GM21515 (cell line): Measurements from ENCODE around the gene PTPRM.
"Not testable (repeated sequence)": the region's sequence is repeated elsewhere in the genome, so short reads cannot be mapped to it uniquely, and the experiment has no call there.

Experiments used
- ATAC-seq: cut with Tn5 transposase; IDR thresholded peaks from one replicate; pipeline ENCODE4 v1.9.1; 2021; ENCODE audit not compliant: unreplicated experiment

The PTPRM gene

DNA sequence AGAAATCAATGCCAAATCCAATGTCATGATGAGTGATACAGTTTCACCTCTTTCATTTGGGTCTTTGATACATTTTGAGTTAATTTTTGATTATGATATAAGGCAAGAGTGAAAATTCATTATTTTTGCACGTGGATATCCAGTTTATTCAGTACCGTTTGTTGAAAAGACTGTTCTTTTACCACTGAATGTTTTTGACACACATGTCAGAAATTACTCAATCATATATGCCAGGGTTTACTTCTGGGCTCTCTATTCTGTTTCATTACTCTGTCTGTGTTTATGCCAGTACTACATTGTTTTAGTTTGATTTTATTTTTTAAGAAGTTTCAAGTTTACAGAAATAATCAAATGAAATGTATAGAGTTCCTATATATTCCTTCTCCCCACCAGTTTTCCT, 154.4 kb downstream of the PTPRM start:
- no peak for ATAC-seq

DNA sequence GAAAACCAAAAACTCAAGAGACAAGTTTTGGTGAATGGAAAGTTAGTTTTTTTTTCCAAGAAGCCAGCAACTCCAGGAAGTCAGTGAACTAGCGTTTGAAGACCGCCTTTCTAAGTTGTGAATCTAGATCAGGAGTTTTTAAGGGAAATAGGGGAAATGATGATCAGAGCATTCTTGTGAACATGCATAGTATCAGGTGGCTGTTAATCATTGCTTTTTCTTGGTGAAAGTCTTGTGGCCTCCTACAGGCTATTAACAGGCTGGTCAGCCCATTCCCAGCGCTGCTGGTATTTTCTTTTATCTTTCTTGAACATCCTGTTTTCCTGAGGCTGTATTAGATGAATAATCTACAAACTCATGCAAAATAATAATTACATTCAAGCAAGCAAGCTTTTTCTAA, 155.8 kb downstream of the PTPRM start:
- no peak for ATAC-seq

DNA sequence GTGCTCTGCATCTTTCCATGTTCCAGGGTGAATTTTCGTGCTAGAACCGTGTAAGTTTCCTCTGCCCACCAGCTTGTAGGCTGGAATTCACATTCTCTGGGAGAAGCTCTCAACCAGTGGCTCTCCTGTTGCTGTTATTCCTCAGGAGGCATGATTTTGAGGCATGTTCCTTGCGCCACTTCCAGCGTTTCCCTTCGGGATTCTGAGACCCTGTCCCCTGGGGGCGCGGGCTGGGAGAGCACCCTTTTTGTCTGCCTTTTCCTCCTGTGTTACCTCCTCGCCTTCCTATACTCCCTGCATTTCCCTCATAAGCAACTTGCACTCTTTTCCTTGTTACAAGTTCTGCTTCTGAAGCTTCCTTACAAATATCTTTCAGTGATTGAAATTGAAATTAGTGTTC, 156.4 kb downstream of the PTPRM start:
- ATAC-seq, result no peak

DNA sequence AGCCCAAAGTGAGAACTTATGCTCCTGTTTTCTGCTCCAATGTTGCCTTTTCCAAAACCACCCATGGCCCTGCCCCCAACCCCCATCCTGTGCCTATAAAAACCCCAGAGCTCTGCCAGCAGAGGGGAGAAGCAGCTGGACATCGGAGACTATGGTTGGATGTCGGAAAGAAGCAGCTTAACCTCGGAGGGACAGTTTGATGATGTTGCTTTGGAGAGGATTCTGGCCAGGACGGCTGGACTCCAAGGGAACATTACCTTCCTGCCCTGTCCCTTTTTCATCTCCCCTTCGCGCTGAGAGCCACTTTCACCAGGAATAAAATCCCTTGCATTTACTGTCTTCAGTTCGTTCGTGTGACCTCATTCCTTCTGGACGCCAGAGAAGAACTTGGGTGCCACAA, 158.4 kb downstream of the PTPRM start:
- ATAC-seq, result no peak

DNA sequence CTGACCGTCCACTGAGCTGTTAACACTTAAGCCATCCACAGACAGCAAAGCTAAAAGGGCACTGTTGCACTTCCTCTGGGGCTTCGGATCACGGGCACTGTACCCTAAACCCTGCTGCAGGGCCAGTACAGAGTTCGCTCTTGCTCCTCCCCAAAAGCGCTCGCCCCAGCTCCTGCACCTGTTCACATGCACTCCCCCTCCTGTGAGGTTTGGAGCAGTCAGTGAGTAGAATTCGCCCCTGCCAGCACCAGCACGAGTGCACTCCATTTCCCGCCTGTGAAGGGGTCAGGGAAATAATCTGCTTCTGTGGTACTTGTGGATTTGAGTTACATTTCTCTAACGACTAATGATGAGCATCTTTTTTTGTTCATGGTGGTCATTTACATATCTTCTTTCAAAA, 158.8 kb downstream of the PTPRM start:
- ATAC-seq, result no peak

DNA sequence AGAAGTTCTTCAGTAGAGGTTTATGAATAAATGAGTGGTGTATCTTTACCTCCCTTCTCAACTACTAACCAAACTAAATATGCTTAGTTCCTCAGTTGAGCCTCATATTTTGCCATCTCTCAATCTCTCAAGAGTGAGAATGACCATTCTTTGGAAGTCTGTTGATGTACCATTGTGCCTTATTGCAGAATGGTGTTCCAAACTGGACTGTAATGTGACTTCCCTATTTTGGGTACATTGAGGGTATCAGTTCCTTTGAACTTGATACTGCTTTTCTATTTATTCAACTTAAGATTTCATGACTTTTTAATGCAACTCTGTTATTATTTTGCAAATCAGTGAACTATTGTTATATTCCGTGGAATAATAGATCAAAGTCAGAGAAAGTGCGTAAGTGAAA, 159.4 kb downstream of the PTPRM start:
- no peak for ATAC-seq

DNA sequence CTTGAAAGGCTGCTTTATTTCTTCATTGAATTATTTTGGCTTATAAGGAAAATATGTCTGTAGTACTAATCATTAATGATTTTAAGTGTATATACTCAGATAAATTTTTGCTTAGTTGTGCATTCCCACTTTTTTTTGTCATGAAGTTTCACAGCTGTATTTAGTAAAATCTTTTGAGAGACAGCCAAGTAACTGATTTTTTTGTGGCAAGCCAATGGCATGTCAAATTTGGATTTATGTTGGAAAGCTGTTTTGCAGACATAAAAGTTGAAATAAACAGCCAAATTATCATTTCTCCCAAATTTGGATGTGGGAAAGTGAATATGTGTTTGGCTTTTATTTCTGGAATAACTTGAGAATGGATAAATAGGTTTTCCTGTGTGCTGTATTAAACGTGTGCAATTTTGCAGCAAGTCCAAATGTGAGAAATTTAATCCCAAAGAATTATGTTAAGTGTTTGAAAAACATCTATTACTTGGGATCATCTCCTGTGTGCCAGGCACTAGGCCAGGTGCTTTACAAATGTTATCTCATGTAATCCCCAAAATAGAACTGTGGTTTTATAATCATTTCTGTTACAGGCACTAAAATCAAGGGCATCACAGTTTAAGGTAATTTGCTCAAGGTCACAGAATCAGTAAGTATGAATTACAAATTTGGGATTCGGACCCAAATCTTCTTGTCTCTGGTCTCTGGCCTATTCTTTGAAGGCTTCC, 160.4 kb downstream of the PTPRM start:
- ATAC-seq, result no peak

DNA sequence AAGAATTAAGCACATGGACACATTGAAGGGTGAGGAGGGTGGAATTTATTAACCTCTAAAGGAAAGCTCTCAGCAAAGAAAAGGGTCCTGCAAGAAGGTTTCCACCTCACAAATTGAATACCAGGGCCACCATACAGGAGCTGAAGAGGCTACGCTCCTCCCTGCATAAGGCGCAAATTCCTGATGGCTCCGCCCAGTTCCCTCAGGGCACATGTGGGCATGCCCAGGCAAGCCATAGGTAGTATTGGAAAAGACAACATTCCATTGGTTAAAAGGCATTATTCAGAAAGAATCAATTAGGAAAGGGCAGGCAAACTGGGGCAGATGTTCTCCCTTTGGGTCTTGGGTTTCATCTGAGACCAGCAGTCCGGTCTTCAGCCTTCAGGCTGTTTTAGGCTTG, 161.2 kb downstream of the PTPRM start:
- no peak for ATAC-seq

DNA sequence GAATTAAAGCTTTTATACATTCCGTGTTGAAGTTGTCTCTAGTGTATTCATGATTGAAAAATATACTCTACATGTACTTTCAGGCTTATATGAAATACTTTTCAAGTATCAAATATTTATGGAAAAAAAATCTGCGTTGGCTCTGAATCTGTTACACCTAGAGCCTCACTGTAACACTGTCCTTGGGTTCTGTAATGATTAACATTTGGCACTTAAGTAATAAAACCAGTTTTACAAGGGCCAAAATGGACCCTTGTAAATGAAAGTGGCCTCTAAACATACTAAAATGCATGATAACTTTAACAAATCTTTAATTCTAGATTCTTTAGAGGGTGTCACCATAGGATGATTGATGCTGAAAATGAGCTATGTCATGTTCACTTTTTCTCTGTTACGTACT, 162.8 kb downstream of the PTPRM start:
- ATAC-seq, result no peak

DNA sequence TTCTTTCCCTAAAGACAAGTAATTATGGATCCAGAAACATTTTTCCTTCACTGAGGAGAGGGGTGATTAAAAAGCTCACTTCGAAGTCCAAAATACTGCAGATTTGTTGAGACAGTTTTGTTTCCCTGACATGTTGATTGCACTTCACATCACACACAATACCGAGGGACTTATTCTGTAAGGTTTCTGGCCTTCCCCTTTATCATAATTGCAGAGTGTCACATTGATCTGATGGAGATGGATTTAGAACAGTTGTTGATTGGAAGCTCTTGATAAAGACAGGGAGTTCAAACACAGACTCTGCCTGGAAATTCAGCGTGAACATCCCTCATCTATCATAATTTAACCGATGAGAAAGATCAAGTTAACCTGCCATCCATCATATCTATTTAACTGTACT, 163.6 kb downstream of the PTPRM start:
- no peak for ATAC-seq

DNA sequence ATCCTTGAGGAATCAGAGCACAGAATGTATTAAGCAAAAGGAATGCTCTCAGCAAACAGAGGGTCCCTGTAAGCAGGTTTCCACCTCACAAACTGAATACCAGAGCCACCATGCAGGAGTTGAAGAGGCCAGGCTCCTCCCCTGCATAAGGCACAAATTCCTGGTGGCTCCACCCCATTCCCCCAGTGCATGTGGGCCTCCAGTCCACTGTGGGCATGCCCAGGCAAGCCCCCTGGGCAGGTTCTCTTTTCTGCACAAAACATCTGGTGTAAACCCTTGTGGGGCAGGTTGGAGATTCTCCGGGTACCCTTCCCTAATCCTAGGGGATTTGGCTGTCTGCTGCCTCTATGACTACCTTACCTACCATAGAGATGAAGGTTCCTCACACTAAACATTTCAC, 166.5 kb downstream of the PTPRM start:
- ATAC-seq, result no peak

DNA sequence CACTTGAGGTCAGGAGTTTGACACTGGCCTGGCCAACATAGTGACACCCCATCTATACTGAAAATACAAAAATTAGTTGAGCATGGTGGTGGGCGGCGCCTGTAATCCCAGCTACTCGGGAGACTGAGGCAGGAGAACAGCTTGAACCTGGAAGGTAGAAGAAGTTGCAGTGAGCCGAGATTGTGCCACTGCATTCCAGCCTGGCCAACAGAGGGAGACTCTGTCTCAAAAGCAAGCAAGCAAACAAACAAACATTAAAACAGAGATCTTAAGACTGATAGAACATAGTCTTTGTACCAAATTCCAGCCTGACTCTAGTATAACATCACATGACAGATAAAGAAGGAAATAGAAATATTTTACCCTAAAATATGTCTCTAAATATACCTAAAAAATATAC, 168.1 kb downstream of the PTPRM start:
- no peak for ATAC-seq

DNA sequence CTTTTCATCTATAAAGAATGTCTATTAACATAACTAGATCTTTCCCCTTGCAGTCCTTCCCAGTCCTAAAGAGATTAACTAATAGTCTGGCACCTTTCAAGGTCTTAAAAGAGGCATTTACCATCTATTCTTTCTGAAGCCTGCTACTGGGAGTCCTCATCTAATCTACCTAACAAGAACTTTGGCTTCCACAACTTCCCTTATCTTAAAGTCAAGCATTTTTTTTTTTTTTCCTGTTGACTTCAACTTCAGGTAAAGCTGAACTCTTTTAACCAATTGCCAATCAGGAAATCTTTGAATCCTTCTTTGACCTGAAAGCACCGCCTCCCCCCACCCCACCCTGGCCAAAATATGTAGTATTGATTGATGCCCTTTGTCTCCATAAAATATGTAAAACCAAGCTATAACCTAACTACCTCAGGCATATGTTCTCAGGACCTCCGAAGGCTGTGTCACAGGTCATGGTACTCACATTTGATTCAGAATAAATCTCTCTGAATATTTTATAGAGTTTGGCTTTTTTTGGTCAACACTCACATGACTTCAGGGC, 168.6 kb downstream of the PTPRM start:
- no peak for ATAC-seq

DNA sequence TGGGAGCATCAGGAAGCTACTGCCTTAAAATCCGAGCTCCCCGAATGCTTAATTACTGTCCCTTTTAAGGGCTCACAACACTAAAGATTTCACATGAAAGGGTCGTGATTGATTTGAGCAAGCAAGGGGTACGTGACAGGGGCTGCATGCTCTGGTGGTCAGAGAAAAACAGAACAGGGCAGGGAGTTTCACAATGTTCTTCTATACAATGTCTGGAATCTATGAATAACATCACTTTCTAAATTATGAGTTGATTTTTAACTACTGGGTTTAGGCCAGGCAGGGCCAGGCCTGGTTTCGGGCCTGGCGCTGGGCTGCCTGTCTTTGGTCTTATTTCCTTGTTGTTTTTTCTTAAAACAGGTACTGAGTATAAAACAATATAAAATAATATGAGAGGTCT, 169.4 kb downstream of the PTPRM start:
- not testable (repeated sequence) for ATAC-seq

DNA sequence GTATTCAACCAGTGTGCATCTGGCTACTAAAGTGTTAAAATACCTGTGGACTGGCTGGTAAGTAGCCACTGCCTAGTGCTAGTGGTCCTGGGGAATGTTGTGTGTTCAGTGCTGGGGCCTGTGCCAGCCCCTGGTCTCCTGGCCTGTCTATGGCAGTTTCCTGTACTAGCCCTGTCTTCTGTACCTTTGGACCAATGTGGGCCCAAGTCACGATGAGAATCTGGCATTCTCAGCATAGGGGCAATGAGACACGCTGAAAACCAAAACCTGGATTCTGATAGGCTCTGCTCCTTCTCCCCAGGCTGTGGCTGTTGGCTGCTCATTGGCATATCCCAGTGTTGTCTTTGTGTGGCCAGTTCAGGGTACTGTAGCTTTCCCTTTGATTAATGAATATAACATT, 170.4 kb downstream of the PTPRM start:
- no peak for ATAC-seq

DNA sequence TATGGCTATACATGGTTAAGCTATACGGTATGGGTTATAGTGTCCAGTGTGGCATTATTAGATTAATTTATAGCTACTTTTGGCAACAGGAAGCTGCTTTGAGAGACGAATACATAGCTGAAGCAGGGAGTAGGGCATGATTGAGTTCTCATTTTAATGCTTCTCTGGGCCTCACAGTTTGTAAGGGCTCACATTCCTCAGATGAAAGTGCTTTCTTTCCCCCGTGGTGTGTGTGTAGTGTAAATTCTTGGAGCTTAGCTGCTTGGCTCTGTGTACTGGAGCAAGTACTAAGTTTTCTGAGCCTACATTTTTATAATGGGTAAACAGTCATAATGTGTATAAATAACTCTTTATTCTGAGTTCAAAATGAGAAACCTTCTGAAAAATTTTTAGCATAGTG, 173.7 kb downstream of the PTPRM start:
- ATAC-seq, result no peak

DNA sequence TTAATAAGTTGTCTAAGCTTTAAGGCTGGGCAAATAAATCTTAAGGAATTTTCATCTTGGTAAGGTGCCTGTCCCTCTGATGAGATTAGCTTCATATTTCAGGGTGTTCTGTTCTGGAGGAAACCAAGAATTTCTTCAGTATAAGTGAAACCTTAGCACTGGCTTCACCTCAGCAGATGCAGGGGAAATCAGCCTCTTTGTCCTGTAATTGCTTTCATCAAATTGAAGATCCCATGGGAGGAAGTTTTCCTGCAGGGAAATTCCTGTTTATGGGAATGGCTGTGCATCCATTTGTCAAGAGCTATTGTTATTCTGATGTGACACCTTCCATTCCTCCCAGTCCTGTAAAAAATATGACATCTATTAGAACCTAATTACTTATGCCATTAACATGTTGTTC, 174.5 kb downstream of the PTPRM start:
- ATAC-seq, result no peak

DNA sequence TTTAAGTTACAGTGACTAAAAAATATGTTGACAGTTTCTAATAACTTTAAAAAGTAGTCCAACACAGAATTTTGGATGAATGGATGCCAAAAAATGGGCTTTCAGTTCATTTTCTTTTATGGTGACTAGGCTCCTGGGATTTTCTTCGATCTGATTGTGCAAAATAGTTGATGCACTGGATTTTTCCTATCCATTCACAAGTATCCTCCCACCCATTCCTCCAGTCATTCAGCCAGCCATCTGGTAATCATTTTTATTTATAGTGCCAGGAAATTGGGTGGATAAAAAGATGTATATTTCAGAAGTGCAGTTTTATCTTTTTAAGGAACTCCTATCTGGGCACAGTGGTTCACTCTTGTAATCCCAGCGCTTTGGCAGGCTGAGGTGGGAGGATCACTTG, 175.1 kb downstream of the PTPRM start:
- no peak for ATAC-seq

DNA sequence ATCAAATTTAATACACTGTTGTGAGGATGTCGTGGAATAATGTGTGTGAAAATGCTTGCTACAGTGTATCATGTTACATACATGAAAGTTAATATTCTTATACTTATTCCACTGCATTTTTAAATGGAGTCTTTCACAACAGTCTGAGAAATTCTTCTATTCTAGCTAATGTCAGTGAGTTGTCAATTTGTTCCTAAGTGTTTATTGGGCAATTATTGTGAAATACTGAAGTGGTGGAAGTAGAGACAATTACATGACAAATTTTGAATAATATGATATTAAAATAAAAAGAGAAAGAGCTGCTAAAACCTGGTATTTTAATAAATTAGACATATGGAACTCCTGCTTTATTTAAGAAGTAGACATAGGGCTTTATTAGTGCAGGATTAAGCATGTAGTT, 176.1 kb downstream of the PTPRM start:
- ATAC-seq, result no peak

DNA sequence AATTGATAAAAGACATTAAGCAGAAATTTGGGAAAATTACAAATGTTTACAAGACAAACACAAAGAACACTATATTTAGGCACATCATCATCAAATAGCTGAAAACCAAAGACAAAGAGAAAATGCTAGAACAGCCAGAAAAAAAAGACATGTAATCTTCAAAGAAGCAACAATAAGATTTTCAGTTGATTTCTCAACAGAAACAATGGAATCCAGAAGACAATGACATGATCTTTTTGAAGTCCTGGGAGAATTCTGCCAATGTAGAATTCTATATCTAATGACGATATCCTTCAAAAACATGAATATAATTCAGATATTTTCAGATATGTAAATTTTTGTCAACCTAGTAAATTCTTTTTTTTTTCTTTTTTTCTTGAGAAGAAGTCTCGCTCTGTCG, 179.0 kb downstream of the PTPRM start:
- ATAC-seq, result no peak

DNA sequence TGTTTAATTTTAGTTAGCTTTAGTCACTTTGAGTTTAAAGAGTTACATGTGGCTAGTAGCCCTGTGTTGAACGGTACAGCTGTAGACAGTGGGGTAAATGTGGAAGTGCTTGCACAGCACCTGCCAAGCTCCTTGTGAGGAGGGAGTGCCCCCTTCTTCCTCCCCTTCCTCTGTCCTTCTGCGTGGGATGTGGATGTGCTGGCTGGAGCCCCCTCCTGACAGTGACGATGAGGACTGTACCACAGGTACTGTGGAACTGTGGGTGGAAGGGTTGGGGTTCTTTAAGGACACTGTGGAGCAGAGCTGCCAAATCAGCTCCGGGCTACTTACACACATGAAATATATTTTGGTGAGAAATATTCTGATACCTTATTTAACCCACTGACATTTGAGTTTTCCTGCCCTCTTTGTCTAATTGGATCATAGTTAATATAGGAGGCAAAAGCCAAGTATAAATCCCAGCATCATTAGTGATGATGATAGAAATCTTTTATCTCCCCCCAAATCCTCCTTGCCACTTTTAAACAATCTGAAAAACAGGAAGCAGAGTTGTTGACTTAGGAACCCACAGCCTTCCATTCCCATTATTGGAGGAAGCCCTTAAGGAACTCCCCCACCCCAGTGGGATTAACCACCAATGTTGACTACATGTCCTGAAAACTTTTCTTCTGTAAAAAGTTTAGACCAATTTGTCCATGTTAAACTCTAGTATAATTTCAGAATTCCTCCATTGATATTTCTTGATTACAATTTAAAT, 181.3 kb downstream of the PTPRM start:
- ATAC-seq, result no peak

DNA sequence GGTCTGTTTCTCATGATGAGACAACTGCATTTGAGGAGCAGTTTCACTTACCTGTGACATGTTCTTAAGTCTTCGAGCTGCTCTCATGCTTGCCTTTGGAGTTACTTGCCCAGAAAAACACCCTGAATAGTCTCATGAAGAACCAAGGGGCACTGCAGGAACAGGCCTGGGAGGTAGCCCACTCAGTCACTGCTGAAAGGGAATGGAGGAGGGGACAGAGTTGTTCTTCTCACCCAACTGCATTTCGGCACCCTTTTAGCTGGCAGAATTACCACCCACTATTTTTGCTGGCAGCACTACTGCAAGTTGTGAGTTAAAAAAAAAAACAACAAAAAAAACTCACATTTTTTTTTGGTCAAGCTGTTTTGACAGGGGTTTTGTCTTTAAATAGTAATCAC, 181.9 kb downstream of the PTPRM start:
- ATAC-seq, result no peak
